ENCODE results near the gene FAM187B.

FAM187B gene

DNA sequence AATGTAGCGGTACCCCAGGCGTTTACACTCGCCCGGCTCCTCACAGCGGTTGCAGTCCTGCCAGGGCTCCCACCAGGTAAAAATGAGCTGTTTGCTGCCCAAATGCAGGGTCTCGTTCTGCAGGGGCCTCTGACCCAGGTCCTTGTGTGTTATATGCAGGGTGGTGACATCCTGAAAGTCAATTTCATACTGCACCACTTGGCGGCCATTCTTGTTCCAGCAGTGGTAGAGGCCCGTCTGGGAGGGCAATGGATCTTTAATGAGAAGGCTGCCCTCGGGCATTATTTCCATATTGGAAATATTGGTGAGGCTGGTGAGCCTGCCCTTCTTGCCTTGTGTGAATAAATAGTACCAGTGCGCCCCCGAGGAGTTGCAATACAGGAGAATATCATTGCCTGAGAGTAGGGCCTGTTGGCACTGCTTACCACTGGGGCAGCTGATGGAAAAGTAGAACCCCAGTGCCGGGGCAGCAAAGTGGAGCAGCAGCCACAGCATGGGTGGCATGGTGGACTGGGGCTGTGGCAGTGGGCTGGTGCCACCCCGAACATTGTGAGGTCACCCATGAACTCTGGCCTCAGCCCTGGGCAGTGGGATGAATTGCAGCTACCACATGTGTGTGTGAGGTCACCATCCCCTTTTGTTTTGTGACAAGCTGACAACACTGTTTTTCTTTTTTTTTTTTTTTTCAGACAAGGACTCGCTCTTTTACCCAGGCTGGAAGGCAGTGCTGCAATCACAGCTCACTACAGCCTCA is at the start of gene FAM187B:
FAM187B (minus strand) TSS at position 563 of the 754 bp plus-strand sequence; CDS start at position 504, 59 bp downstream.
- CTCF ChIA-PET = no interaction called here
- no peak within 1 kb of the TSS for H3K27ac Mint-ChIP-seq

DNA sequence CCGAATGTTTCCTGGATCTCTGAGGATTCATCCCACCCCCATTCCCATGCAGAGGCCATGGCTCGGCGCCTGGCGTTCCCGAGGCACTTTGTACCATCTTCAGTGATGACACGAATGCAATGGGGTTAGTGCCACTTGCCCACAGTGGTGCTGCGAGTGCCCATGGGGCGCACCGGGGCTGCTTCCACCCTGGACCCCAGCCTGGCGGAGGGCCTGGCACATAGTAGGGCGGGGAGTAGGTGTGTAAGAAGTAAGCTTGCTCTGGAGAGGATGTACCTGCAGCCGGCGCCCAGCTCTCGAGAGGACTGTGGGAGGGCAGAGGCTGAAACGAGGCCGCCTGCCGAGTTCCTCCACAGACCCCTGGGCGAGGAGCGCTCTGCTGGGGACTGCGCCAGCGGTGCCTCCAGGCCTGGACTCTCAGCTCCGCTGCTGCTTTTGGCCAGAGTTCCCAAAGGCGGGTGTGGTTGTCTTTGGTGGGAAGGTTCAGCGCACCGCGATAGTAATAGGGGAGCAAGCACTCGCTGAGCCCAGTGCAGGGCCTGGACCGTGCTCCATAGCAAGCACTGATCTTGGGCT is 48.3 kb upstream of the FAM187B start:
- H3K4me3 Mint-ChIP-seq = no peak overlapping the region
- no peaks in the 10 kb centered on the region for H3K9me3 Mint-ChIP-seq
- peaks cover 7% of the 10 kb centered on the region for H3K4me1 Mint-ChIP-seq
- no peak for DNase-seq
- H3K36me3 Mint-ChIP-seq = peaks cover 47% of the 10 kb centered on the region
- CTCF ChIA-PET = interaction anchor here (1.5 kb wide), 1 partner anchor 19 kb away, joined by 3 read pairs; no protein-coding TSS in a partner anchor
- peaks cover 16% of the 10 kb centered on the region for H3K27me3 Mint-ChIP-seq
- H3K27ac Mint-ChIP-seq = no peak overlapping the region

More for the DNA sequence above, at the start of gene FAM187B:
- peaks cover 32% of the 10 kb centered on the region for H3K27me3 Mint-ChIP-seq
- no peaks in the 10 kb centered on the region for H3K9me3 Mint-ChIP-seq
- no peaks in the 10 kb centered on the region for H3K36me3 Mint-ChIP-seq
- no peak within 1 kb of the TSS for H3K4me3 Mint-ChIP-seq
- peaks cover 20% of the 10 kb centered on the region for H3K4me1 Mint-ChIP-seq
- no peak for DNase-seq

DNA sequence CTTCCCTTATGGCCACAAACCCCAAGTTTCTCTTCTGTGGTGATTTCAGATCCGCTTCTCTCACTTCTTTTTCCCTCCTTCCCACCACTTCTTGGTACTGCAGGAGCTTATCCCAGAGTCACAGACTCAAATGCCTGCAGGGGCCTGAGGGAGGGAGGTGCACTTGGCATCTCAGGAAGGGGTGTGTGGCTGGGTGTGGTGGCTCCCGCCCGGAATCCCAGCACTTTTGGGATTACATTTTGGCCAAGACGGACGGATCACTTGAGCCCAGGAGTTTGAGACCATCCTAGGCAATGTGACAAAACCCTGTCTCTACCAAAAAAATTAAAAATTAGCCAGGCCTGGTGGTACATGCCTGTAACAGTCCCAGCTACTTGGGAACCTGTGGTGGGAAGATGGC is 45.8 kb upstream of the FAM187B start:
- Mint-ChIP-seq H3K36me3 (peaks cover 58% of the 10 kb centered on the region), H3K4me3 (no peak overlapping the region), H3K27me3 (no peaks in the 10 kb centered on the region), H3K4me1 (peaks cover 20% of the 10 kb centered on the region), H3K9me3 (no peaks in the 10 kb centered on the region), H3K27ac (no peak overlapping the region)
- no peak for DNase-seq
- CTCF ChIA-PET = no interaction called here

DNA sequence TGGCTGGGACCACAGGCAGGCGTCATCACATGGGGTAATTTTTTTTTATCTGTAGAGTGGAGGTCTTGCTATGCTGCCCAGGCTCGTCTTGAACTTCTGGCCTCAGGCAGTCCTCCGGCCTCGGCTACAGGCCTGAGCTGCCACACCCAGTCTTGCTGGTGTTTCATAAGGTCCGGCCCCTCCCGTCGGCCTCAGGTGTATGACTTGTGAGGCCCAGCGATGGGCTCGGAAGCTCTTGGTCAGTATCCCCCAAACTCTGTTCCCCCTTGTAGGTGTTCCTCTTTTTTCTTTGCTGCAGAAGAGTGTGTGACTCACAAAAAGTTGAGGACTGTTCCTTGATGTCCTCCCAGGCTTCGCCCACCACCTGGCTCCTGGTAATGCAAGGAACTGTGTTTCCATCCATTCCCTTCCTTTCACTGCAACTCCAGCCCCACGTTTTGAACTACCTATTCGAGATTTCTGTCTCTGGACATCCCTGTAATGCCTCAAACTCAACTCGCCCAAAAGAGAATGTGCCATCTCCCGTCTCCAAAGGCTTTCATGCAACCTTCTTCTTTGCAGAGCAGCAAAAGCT is 45.2 kb upstream of the FAM187B start:
- DNase-seq = no peak
- Mint-ChIP-seq H3K36me3 (peaks cover 57% of the 10 kb centered on the region), H3K27me3 (no peaks in the 10 kb centered on the region), H3K9me3 (no peaks in the 10 kb centered on the region), H3K4me1 (peaks cover 20% of the 10 kb centered on the region), H3K4me3 (no peak overlapping the region), H3K27ac (no peak overlapping the region)
- CTCF ChIA-PET = no interaction called here

- no peak overlapping the region for H3K27ac Mint-ChIP-seq
- H3K9me3 Mint-ChIP-seq = no peaks in the 10 kb centered on the region
- peaks cover 20% of the 10 kb centered on the region for H3K4me1 Mint-ChIP-seq
- no peak overlapping the region for H3K4me3 Mint-ChIP-seq
- no peak for DNase-seq
- peaks cover 55% of the 10 kb centered on the region for H3K36me3 Mint-ChIP-seq
- CTCF ChIA-PET = no interaction called here
- H3K27me3 Mint-ChIP-seq = no peaks in the 10 kb centered on the region
Measured at GRCh38 chr19:35272954-35273649, 44.6 kb upstream of the FAM187B start.

GRCh38 chr19:35272122-35272719 is 43.7 kb upstream of the FAM187B start:
- Mint-ChIP-seq H3K27ac (peak overlapping the region; percentile 2), H3K36me3 (peaks cover 55% of the 10 kb centered on the region), H3K27me3 (no peaks in the 10 kb centered on the region), H3K4me3 (no peak overlapping the region), H3K4me1 (peaks cover 22% of the 10 kb centered on the region), H3K9me3 (no peaks in the 10 kb centered on the region)
- CTCF ChIA-PET = no interaction called here
- DNase-seq = no peak

DNA sequence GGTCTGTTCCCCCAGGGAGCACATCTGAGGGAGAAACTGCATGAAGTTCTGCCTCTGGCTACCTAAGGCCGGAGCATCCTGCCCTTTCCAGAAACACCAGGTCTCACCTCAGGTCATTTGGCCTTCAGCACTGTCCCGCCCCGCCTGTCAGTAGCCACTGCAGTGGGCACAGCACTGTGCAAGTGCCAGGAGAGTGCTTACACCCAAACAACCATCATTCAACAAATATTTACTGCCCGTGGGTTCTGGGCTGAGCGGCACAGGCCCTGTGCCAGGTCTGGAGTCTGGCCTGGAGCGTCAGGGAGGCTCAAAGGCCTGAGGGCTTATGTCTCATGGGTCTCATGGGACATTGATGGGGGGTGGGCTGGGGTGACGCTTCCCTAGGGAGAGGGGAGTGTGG is 43.0 kb upstream of the FAM187B start:
- Mint-ChIP-seq H3K27me3 (no peaks in the 10 kb centered on the region), H3K9me3 (no peaks in the 10 kb centered on the region), H3K4me1 (peaks cover 24% of the 10 kb centered on the region), H3K27ac (no peak overlapping the region), H3K36me3 (peaks cover 51% of the 10 kb centered on the region), H3K4me3 (no peak overlapping the region)
- no peak for DNase-seq
- CTCF ChIA-PET = no interaction called here

DNA sequence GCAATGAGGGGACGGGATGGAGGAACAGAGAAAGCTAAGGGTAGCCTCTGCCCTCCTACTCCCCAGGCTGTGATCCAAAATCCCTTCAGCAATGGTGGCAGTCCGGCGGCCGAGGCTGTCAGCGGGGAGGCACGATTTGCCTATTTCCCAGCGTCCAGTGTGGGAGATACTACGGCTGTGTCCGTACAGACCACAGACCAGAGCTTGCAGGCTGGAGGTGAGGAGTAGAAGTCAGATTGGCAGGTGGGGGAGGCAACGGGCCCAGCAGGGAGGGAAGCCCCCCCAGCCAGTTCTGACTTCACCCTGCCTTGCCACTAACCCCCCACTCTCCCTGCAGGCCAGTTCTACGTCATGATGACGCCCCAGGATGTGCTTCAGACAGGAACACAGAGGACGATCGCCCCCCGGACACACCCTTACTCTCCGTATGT is 41.9 kb upstream of the FAM187B start:
- no peaks in the 10 kb centered on the region for H3K27me3 Mint-ChIP-seq

GRCh38 chr19:35269438-35270117 is 41.0 kb upstream of the FAM187B start:
- peak overlapping the region; percentile 84 for H3K27ac Mint-ChIP-seq

More for the DNA sequence above, 41.9 kb upstream of the FAM187B start:
- Mint-ChIP-seq H3K36me3 (peaks cover 48% of the 10 kb centered on the region), H3K9me3 (no peaks in the 10 kb centered on the region), H3K4me1 (peaks cover 35% of the 10 kb centered on the region), H3K27ac (peak overlapping the region; percentile 74), H3K4me3 (peak overlapping the region; percentile 63)
- no peak for DNase-seq
- CTCF ChIA-PET = no interaction called here

GRCh38 chr19:35268536-35269437 is 40.2 kb upstream of the FAM187B start, which contains the start of gene USF2:
Gene USF2 (plus strand): TSS chr19:35268962. CDS start chr19:35269102, 140 bp downstream.
- H3K9me3 Mint-ChIP-seq = no peaks in the 10 kb centered on the region
- peaks cover 47% of the 10 kb centered on the region for H3K36me3 Mint-ChIP-seq
- H3K27ac Mint-ChIP-seq = peak within 1 kb of the TSS; percentile 94
- CTCF ChIA-PET = interaction anchor here (1.9 kb wide), 1 partner anchor 127 kb away, joined by 8 read pairs; no protein-coding TSS in a partner anchor
- peak; percentile 81 for DNase-seq
- H3K27me3 Mint-ChIP-seq = no peaks in the 10 kb centered on the region
- H3K4me1 Mint-ChIP-seq = peaks cover 43% of the 10 kb centered on the region
- peak within 1 kb of the TSS; percentile 88 for H3K4me3 Mint-ChIP-seq

More at GRCh38 chr19:35269438-35270117, 41.0 kb upstream of the FAM187B start:
- DNase-seq = peak; percentile 83
- peak overlapping the region; percentile 70 for H3K4me3 Mint-ChIP-seq
- CTCF ChIA-PET = interaction anchor here (1.9 kb wide), 1 partner anchor 128 kb away, joined by 8 read pairs; no protein-coding TSS in a partner anchor
- H3K4me1 Mint-ChIP-seq = peaks cover 42% of the 10 kb centered on the region
- peaks cover 50% of the 10 kb centered on the region for H3K36me3 Mint-ChIP-seq
- H3K27me3 Mint-ChIP-seq = no peaks in the 10 kb centered on the region
- H3K9me3 Mint-ChIP-seq = no peaks in the 10 kb centered on the region

DNA sequence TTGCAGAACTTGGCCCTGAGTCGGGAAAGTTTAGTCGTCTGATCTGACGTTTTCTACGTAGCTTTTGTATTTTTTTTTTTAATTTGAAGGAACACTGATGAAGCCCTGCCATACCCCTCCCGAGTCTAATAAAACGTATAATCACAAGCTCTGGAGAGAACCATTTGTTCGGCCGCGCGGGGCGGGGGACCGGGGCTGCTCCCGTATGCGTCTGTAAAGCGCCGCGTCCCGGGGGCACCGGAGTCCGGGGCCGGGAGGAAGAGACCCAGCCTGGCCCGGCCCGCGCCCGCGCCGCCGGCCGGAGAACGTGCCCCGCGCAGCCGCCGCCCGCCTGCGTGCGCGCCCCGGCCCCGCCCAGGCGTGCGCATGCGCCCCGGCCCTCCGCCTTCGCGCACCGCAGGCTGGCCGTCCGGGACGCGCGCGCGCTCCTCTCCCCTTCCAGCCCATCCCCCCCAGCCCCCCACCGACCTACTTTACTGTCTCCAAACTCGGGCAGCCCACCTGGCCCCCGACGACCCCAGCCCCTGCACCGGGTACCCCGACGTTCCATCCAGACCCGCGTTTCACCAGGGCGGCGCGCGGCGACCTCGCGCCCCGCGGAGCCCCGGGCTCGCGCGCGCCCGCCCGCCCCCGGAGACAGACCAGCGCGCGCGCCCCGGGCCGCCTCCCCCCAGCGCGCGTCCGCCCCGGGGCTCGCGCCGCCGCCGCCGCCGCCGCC is 39.4 kb upstream of the FAM187B start:
- Mint-ChIP-seq H3K4me1 (peaks cover 43% of the 10 kb centered on the region), H3K4me3 (peak overlapping the region; percentile 88), H3K27ac (peak overlapping the region; percentile 94), H3K9me3 (no peaks in the 10 kb centered on the region), H3K27me3 (no peaks in the 10 kb centered on the region), H3K36me3 (peaks cover 43% of the 10 kb centered on the region)
- DNase-seq = peak; percentile 75
- CTCF ChIA-PET = interaction anchor here (1.9 kb wide), 1 partner anchor 126 kb away, joined by 8 read pairs; no protein-coding TSS in a partner anchor

DNA sequence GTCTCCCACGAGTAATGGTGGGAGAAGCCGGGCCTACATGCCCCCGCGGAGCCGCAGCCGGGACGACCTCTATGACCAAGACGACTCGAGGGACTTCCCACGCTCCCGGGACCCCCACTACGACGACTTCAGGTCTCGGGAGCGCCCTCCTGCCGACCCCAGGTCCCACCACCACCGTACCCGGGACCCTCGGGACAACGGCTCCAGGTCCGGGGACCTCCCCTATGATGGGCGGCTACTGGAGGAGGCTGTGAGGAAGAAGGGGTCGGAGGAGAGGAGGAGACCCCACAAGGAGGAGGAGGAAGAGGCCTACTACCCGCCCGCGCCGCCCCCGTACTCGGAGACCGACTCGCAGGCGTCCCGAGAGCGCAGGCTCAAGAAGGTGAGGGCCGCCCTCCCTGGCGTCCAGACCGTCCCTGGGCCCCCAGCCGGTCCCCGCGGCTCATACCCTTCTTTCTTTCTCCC is 38.8 kb upstream of the FAM187B start:
- CTCF ChIA-PET = no interaction called here
- H3K4me1 Mint-ChIP-seq = peaks cover 43% of the 10 kb centered on the region

More for the DNA sequence above, 38.8 kb upstream of the FAM187B start:
- Mint-ChIP-seq H3K27me3 (no peaks in the 10 kb centered on the region), H3K27ac (peak overlapping the region; percentile 94), H3K9me3 (no peaks in the 10 kb centered on the region), H3K4me3 (peak overlapping the region; percentile 88), H3K36me3 (peaks cover 39% of the 10 kb centered on the region)
- peak; percentile 53 for DNase-seq
